Neural progenitor cell (in vitro differentiated cells): Measurements from ENCODE around the gene RIPOR2.

Experiments used
- EZH2 ChIP-seq: fragments of 200-600 bp; sonication (generic); IDR thresholded peaks from 2 replicates; pipeline ENCODE4 v1.6.1; 2017; ENCODE audit warnings: antibody characterized with exemption, mild to moderate bottlenecking, moderate library complexity
- EZH2phosphoT487 ChIP-seq: fragments of 200-600 bp; sonication (generic); IDR thresholded peaks from 2 replicates; pipeline ENCODE4 v1.6.1; 2017; ENCODE audit warnings: antibody characterized with exemption
- TF ChIP-seq, protein P1 (sequence below): fragments of 200-600 bp; sonication (generic); IDR thresholded peaks from 2 replicates; pipeline ENCODE4 v1.5.1; 2017; ENCODE audit warnings: antibody characterized with exemption, mild to moderate bottlenecking

DNA sequence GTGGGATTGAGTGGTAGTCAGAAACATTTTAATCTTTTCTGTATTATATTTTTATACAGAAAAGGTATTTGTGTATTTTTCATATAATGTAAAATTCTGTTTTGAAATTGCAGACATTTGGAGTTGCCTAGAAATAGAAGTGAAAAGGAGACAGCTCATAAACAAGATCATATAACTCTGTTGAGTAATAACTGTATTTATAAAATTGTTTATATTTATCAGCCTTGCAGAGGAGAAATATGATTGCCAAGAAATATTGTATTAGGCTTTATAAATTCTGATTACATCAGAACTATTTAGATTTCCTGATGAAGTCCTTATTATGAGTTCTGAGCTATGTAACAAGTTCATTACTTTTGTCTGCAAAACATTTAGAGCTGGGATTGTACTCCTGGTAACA, 55.3 kb downstream of the RIPOR2 start:
- TF ChIP-seq, protein P1, sequence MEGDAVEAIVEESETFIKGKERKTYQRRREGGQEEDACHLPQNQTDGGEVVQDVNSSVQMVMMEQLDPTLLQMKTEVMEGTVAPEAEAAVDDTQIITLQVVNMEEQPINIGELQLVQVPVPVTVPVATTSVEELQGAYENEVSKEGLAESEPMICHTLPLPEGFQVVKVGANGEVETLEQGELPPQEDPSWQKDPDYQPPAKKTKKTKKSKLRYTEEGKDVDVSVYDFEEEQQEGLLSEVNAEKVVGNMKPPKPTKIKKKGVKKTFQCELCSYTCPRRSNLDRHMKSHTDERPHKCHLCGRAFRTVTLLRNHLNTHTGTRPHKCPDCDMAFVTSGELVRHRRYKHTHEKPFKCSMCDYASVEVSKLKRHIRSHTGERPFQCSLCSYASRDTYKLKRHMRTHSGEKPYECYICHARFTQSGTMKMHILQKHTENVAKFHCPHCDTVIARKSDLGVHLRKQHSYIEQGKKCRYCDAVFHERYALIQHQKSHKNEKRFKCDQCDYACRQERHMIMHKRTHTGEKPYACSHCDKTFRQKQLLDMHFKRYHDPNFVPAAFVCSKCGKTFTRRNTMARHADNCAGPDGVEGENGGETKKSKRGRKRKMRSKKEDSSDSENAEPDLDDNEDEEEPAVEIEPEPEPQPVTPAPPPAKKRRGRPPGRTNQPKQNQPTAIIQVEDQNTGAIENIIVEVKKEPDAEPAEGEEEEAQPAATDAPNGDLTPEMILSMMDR, result no peak
- TF ChIP-seq EZH2phosphoT487 (no peak), EZH2 (no peak)
